Activated gamma-delta T cell treated with anti-CD3 and anti-CD28 coated beads, Interleukin-2, amount 50 U/mL, for 16 hours (primary cell): Measurements from ENCODE around the gene C2CD2.
"Not testable (repeated sequence)": the region's sequence is repeated elsewhere in the genome, so short reads cannot be mapped to it uniquely, and the experiment has no call there.

ENCODE experiments used
- DNase-seq: peaks from one replicate; pipeline ENCODE4 v3.0.0-alpha.2; 2020; ENCODE audit warnings: low read depth

The C2CD2 gene

GRCh38 chr21:41953831-41954653 lies at the start of gene C2CD2:
Gene C2CD2, minus strand, starts transcription at chr21:41954018. Its CDS starts 370 bp downstream, at chr21:41953648.
- peak; percentile 4 for DNase-seq

- DNase-seq: no peak
Measured at GRCh38 chr21:42003051-42003461, 49.2 kb upstream of the C2CD2 start.

- peak; percentile 26 for DNase-seq
Measured at GRCh38 chr21:42002421-42002958, 48.7 kb upstream of the C2CD2 start.

GRCh38 chr21:42001781-42002180 lies 48.0 kb upstream of the C2CD2 start:
- no peak for DNase-seq

DNA sequence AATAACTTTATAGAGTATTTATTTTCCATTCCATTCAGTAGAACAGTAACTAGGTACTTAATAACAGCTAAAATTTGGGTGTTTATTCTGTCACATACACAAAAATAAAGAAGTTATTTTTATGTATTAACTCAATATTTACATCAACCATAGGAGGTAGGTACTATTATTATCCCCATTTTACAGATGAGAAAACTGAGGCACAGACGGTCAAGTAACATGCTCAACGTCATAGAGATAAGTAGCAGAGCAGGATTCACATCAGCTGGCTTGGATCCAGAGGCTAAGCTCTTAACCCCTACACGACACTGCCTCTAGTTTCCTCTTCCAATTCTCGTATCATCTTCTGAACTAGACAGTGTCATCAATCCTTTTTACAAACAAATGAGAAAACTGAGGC lies 47.1 kb upstream of the C2CD2 start:
- DNase-seq: no peak

GRCh38 chr21:41997657-41998056 lies 43.8 kb upstream of the C2CD2 start:
- DNase-seq: no peak

DNA sequence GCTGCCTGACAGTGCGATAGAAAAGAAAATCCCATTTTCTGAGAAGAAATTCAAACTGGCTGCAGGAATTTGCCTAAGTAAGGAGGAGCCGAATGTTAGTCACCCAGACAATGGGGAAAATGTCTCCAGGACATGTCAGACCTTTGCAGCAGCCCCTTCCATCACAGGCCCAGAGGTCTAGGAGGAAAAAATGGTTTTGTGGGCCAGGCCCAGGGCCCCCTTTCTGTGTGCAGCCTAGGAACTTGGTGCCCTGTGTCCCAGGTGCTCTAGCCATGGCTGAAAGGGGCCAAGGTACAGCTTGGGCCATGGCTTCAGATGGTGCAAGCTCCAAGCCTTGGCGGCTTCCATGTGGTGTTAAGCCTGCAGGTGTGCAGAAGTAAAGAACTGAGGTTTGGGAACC lies 41.8 kb upstream of the C2CD2 start:
- no peak for DNase-seq

- not testable (repeated sequence) for DNase-seq
Measured at GRCh38 chr21:41994613-41995012, 40.8 kb upstream of the C2CD2 start.

DNA sequence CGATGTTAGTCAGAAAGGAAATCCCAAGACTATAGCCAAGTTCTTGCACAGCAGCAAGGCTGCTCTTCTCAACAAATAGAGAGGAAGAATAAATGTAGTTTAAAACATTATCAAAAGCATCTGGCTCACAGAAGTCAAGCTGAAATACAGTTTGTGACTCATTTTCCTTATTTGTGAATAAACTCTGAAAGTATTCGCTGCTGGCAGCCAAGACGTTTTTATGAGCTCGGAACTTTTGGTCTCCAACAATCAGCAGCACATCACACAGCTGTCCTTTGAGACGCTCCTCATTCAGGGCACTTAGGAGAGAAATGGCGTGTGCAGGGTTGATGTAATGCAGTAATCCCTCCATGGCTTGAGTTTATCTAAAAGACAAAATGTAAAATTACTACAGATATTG lies 39.9 kb upstream of the C2CD2 start:
- no peak for DNase-seq

DNA sequence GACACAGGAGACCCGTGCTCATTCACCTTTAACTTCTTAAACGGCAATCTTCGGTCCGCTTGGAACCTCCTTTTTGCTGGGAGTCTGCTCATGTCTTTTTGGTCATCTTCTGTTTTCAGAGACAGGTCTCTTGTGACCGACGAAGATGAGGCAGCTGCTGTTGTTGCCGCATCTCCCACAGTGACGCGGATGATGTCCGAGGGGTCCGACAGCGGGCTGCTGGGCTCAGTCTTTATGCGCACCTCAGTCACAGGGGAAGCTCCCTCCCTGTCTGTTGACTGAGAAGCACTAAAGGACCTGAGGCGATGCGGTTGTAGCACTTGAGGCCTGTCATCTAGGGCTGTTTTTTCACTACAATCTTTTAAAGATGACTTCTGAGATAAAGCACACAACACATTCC lies 38.8 kb upstream of the C2CD2 start:
- no peak for DNase-seq

DNA sequence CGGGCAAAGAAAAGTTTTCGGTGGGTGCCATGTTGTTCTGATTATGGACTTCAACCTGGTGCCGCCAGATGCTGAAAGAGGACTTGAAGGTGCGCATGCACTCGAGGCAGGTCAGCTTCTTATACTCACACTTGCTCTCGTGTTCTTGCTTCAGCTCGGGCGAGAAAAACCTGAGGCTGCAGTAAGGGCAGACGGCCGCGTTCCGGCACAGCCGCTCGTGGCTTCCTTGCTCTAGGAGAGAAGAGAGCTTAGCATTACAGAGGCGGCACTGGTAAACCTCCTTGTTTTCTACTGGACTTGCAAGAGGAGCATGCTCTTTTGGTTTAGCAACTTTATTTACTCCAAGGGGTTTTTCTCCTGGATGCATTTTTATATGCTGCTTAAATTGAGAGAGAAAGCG lies 37.8 kb upstream of the C2CD2 start:
- DNase-seq: no peak

- DNase-seq: no peak
Measured at GRCh38 chr21:41989698-41990097, 35.9 kb upstream of the C2CD2 start.

- no peak for DNase-seq
Measured at GRCh38 chr21:41987310-41987709, 33.5 kb upstream of the C2CD2 start.

DNA sequence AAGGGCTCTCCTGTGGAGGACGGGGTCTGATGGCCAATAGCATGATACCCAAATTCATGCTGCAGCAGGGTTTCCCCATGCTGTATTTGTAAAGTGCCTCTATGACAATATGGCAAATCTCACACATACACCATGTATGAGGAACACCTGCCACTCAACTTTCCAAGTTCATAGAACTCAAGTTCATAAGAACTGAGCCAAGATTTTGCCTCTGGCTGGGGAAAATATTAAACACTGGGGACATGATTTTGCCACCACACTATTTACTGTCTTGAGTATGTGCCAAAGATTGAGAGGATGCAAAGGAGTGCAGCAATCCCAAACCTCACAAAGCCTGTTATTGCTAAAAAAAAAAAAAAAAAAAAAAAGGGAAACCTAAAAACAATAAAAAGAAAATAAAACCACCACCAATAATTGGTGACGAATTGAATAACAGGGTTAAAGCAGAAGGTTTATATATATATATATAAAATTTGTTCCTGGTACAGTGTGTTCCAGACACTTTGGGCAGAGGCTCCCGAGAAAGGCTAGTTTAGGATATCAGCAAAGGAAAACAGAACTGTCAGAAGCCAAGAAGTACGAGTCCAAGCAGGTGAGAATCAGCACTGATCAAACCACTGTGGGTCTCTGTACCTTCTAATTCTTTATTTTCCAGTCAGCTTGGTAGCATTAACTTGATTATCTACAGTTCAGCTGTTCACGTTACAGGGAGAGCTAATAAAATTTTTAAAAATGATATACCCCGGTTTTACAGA lies 32.0 kb upstream of the C2CD2 start:
- no peak for DNase-seq

DNA sequence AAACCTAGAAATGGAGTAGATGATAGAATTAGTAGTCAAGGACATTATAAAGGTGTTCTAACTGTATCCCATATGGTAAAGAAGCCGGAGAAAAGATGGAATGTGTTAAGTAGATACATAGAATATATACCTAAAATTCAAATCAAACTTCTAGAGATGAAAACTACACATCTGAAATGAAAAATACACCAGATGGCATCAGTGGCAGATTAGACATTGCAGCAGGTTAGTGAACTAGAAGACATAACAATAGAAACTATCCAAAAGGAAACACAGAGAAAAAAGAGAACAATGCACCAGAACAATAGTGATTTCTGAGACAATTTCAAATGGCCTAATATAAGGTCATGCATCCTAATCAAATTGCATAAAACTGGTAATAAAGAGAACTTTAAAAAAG lies 29.4 kb upstream of the C2CD2 start:
- DNase-seq: no peak

DNA sequence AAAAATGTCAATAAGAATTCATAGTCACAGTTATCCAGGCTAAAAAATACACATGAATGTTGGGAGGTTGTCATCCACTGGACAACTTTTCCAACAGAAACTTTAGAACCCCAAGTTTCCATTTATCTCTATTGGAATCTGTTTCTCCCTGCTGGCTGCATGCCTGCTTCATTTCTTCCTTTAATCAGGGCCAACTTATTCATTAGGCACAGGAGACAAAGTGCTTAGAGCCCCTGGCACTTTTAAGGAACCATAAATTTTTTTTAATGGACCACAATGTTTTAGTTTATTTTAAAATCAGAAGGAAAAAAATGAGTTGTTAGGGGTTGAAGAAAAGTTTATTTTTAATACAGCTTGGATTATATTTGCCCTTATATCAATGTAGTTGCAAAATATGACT lies 26.7 kb upstream of the C2CD2 start:
- DNase-seq: no peak

DNA sequence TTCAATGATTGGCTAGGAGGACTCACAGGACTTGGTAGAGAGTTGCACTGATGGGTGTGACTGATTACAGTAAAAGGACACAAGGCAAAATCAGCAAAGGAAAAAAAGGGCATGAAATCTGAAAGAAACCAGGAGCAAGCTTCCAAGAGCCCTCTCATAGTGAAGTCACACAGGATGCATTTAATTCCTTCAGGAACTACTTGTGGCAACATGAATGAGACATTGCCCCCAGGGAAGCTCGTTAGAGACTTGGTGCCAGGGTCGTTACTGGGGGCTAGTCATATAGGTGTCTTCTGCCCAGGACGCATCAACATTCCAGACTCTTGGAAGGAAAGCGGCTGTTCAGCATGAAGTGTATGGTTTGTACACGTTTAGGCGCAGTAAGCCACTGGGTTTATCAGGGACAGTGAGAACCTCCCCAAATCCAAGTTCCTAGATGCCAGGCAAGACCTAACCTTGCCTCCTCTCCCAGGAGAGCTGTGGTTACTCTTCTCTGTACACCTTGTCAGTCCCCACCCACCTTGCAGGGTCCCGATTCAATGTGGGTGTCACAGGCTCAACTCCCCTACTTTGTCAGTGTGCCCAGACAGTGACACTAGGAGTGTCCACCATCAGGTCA lies 26.0 kb upstream of the C2CD2 start:
- DNase-seq: no peak

DNA sequence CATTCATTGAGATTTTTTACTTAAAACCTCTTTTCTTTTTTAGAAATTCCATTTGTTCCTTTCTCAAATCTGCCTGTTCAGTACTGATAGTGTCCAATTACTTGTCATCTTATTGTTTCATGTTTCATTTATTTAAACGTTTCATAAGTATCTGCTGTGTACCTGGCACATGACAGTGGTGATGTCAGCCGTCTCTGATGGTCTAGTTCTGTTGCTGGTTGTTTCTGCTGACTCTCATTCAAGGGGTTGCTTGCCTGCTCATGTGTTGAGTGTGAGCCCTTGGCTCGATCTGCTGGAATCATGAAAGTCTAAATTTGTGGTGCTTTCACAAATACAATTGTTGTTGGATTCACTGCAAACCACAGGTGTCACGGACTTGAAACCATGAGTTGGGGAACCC lies 25.5 kb upstream of the C2CD2 start:
- DNase-seq: no peak

GRCh38 chr21:41977034-41977950 lies 23.5 kb upstream of the C2CD2 start:
- no peak for DNase-seq

DNA sequence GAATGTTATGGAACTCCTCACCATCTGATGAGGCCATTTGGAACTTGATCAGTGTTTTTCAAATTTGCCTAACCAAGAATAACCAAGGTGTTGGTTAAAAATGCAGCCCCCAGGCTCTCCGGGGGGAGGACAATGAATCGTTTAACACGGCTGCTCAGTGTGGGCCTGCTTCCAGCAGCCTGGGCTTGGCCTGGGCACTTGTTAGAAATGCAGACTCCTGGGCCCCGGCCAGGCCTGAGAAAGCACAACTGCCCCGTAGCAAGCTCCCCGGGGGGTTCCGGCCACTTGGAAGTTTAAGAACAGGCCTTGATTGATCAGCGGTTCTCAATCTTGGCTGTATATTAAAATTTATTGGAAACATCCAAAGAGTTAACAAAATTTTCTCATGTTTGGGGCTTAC lies 22.8 kb upstream of the C2CD2 start:
- no peak for DNase-seq

DNA sequence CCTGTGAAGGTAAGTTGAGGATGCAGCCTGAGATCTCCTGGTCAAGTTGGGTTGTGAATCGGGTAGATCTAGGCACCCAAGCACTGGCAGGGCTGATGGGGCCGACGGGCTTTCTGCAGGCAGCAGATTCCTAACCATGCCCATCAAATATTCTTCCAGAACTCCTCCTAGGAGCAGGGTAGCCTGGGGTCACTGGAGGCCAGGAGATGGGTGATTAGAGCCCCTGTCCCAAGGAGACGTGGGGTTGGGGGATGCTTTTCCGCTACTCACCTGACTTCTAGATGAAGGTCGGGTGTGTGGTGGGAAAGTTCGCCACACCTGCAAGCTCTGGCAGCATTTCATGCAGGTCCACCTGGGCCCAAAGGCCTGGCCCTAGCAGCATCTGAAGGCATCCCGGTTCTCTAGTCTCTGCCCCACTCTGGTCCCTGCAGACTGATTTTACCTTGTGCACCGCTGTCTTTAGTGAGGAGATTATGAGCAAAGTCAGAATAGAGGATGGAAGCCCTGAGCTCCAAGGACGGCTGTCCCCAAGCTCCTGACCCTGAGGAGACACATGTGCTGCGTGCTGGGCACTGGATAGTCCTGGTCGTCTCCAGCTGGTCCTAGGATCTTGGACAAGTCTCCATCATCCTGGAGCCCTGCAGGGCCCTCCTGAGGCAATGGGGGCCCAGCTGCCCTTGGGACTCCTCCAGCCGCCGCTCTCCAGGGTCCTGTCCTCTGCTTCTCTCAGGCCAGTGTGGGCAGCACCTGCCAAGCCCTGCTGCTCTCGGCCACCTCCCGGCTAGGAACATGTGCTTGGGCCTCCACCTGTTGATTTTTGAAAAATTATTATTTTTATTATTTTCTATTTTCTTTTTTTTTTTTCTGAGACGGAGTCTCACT lies 21.8 kb upstream of the C2CD2 start:
- no peak for DNase-seq
